Measurements from ENCODE around the gene GARIN1A. TPM values are rescaled to one million over a fixed set of nuclear protein-coding genes. Genes with fewer than 3 reads are reported as not detected.

Gene GARIN1A
- total and polyA plus RNA-seq, 2 donors (not counting 1 experiment from before 2014, with no cell fraction given): 0.70 to 2.2 TPM

DNA sequence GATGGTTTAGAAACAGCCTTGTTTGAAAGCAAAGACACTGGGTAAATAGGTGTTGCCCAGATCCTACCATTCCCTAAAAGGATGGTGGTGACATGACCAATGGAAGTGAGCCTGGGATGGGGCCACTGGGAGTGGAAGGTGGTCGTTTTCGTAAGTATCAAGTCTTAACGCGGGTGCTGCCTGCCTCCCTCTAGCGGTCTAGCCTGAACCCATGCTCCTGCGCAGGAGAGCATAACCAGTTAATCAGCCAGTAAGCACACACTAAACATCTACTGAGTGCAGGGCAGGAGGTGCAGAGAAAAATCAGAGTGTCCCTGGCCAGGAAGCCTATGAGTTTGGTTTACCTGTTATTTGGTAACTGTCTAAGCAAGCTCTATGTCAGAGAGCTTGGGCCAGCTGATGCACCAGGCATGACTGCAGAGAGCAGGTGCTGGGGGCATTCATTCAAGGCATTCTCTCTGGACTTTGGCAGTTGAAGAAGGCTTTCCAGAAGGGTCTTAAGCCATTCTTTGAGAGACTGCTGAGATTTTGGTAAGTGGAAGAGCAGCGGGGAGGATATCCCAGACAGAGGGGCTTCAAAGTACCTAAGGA lies 930 bp downstream of the GARIN1A start:
- ATAC-seq (ENCODE audit: low read depth) (no peak), DNase-seq (peak; percentile 40)
- H3K9ac ChIP-seq (ENCODE audit: low read length): no peak overlapping the region
- CTCF ChIA-PET: interaction anchor here (0.9 to 1.0 kb wide), 2 partner anchors 211 to 246 kb away, joined by 3 read pairs; no protein-coding TSS in a partner anchor
- H3K4me2 ChIP-seq (replicated peaks; ENCODE audit: low read depth, low read length, poor library complexity, severe bottlenecking): no peak overlapping the region
- peaks cover 0 to 4% of the 10 kb centered on the region in 2 donors for H3K4me1 ChIP-seq (ENCODE audit: control insufficient read depth in 2 of 2, insufficient read depth in 2 of 2, low read length in 2 of 2)
- TF ChIP-seq, protein P1, sequence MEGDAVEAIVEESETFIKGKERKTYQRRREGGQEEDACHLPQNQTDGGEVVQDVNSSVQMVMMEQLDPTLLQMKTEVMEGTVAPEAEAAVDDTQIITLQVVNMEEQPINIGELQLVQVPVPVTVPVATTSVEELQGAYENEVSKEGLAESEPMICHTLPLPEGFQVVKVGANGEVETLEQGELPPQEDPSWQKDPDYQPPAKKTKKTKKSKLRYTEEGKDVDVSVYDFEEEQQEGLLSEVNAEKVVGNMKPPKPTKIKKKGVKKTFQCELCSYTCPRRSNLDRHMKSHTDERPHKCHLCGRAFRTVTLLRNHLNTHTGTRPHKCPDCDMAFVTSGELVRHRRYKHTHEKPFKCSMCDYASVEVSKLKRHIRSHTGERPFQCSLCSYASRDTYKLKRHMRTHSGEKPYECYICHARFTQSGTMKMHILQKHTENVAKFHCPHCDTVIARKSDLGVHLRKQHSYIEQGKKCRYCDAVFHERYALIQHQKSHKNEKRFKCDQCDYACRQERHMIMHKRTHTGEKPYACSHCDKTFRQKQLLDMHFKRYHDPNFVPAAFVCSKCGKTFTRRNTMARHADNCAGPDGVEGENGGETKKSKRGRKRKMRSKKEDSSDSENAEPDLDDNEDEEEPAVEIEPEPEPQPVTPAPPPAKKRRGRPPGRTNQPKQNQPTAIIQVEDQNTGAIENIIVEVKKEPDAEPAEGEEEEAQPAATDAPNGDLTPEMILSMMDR (IDR thresholded peaks at IDR 0.05): peak; percentile 6
- TF ChIP-seq EZH2 (IDR thresholded peaks at IDR 0.05; ENCODE audit: borderline replicate concordance, insufficient read depth, low read depth, low read length, poor library complexity, severe bottlenecking): no peak
- no peak overlapping the region for H3K27ac Mint-ChIP-seq
- H3K4me3 Mint-ChIP-seq: no peak overlapping the region
- no peak overlapping the region for H2AFZ ChIP-seq (ENCODE audit: insufficient read depth, low read depth, low read length, poor library complexity, severe bottlenecking)
- H3K27me3 ChIP-seq (replicated peaks in 1 of 4; ENCODE audit: control extremely low read depth in 1 of 4, control insufficient read depth in 3 of 4, insufficient read depth in 4 of 4, low read length in 3 of 4): peaks cover 0 to 10% (median 0%) of the 10 kb centered on the region in 4 experiments
- H3K9me3 Mint-ChIP-seq (ENCODE audit: insufficient read depth): no peaks in the 10 kb centered on the region
- H3K36me3 ChIP-seq (replicated peaks in 1 of 2; ENCODE audit: control extremely low read depth in 1 of 2, control insufficient read depth in 1 of 2, extremely low read depth in 1 of 2, insufficient read depth in 2 of 2, low read length in 1 of 2): no peaks in the 10 kb centered on the region
- no peaks in the 10 kb centered on the region for H4K20me1 ChIP-seq (ENCODE audit: control insufficient read depth, insufficient read depth, low read length, poor library complexity, severe bottlenecking)
- peaks cover 5% of the 10 kb centered on the region for H3K4me1 Mint-ChIP-seq
- H3K9me3 ChIP-seq (ENCODE audit: control extremely low read depth in 1 of 3, control insufficient read depth in 2 of 3, insufficient read depth in 1 of 3, low read length in 2 of 3): no peaks in the 10 kb centered on the region
- POLR2A ChIA-PET: no interaction called here
- H3K79me2 ChIP-seq (ENCODE audit: control insufficient read depth, insufficient read depth, low read length): no peaks in the 10 kb centered on the region
- H3K27ac ChIP-seq (ENCODE audit: low read length in 2 of 2): no peak overlapping the region
- no peak overlapping the region for H3K4me3 ChIP-seq (ENCODE audit: control extremely low read depth in 1 of 5, extremely low read depth in 1 of 5, insufficient read depth in 1 of 5, low read depth in 2 of 5, low read length in 4 of 5)
- peaks cover 19% of the 10 kb centered on the region for H3K27me3 Mint-ChIP-seq
- 21% methylated on average over 5 of the region's 7 CpGs for WGBS (ENCODE audit: insufficient coverage)
- intact Hi-C loops (cut with micrococcal nuclease): no loop called here

DNA sequence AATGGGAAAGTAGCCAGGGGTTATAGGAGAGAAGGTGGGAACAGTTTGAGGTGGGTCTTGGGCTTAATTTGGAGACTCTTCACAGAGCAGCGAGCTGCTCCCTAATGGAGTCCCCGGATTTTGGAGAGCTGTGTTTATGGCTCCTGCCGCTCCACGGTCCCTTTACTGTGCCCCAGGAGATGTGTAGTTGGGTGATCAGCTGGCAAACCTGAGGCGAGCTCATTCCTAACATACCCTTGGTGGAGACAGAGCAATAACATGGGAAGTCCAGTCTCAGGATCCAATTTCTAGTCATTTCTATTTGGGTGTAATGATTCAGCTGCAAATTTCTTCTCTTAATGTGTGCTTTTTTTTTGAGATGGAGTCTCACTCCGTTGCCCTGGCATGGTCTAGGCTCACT lies 1.5 kb downstream of the GARIN1A start:
- Histone ChIP-seq H3K9ac (ENCODE audit: low read length) (no peak overlapping the region), H3K27me3 (replicated peaks in 1 of 4; ENCODE audit: control extremely low read depth in 1 of 4, control insufficient read depth in 3 of 4, insufficient read depth in 4 of 4, low read length in 3 of 4) (peaks cover 0 to 10% (median 0%) of the 10 kb centered on the region in 4 experiments), H3K79me2 (ENCODE audit: control insufficient read depth, insufficient read depth, low read length) (no peaks in the 10 kb centered on the region), H3K4me3 (ENCODE audit: control extremely low read depth in 1 of 5, extremely low read depth in 1 of 5, insufficient read depth in 1 of 5, low read depth in 2 of 5, low read length in 4 of 5) (no peak overlapping the region), H3K36me3 (replicated peaks in 1 of 2; ENCODE audit: control extremely low read depth in 1 of 2, control insufficient read depth in 1 of 2, extremely low read depth in 1 of 2, insufficient read depth in 2 of 2, low read length in 1 of 2) (no peaks in the 10 kb centered on the region), H3K27ac (ENCODE audit: low read length in 2 of 2) (no peak overlapping the region), H4K20me1 (ENCODE audit: control insufficient read depth, insufficient read depth, low read length, poor library complexity, severe bottlenecking) (no peaks in the 10 kb centered on the region), H3K4me1 (ENCODE audit: control insufficient read depth in 2 of 2, insufficient read depth in 2 of 2, low read length in 2 of 2) (peaks cover 0 to 4% of the 10 kb centered on the region in 2 donors), H3K9me3 (ENCODE audit: control extremely low read depth in 1 of 3, control insufficient read depth in 2 of 3, insufficient read depth in 1 of 3, low read length in 2 of 3) (no peaks in the 10 kb centered on the region), H2AFZ (ENCODE audit: insufficient read depth, low read depth, low read length, poor library complexity, severe bottlenecking) (no peak overlapping the region), H3K4me2 (replicated peaks; ENCODE audit: low read depth, low read length, poor library complexity, severe bottlenecking) (no peak overlapping the region)
- Mint-ChIP-seq H3K27me3 (peaks cover 19% of the 10 kb centered on the region), H3K4me1 (peaks cover 5% of the 10 kb centered on the region), H3K9me3 (ENCODE audit: insufficient read depth) (no peaks in the 10 kb centered on the region), H3K27ac (no peak overlapping the region), H3K4me3 (no peak overlapping the region)
- POLR2A ChIA-PET: no interaction called here
- no peak for ATAC-seq (ENCODE audit: low read depth)
- CTCF ChIA-PET: no interaction called here
- TF ChIP-seq EZH2 (IDR thresholded peaks at IDR 0.05; ENCODE audit: borderline replicate concordance, insufficient read depth, low read depth, low read length, poor library complexity, severe bottlenecking): no peak
- TF ChIP-seq, protein P1 (IDR thresholded peaks at IDR 0.05): no peak
- intact Hi-C loops (cut with micrococcal nuclease): no loop called here
- no peak for DNase-seq
- 92% methylated on average over 6 of the region's 6 CpGs for WGBS (ENCODE audit: insufficient coverage)
